ENCODE results near the gene EEF1AKMT3.
A peak's percentile ranks its signal among the peaks of the same experiment; 100 is the strongest.

Gene EEF1AKMT3

GRCh38 chr12:57735952-57736740 lies 36.3 kb upstream of the EEF1AKMT3 start:
- DNase-seq, result no peak

DNA sequence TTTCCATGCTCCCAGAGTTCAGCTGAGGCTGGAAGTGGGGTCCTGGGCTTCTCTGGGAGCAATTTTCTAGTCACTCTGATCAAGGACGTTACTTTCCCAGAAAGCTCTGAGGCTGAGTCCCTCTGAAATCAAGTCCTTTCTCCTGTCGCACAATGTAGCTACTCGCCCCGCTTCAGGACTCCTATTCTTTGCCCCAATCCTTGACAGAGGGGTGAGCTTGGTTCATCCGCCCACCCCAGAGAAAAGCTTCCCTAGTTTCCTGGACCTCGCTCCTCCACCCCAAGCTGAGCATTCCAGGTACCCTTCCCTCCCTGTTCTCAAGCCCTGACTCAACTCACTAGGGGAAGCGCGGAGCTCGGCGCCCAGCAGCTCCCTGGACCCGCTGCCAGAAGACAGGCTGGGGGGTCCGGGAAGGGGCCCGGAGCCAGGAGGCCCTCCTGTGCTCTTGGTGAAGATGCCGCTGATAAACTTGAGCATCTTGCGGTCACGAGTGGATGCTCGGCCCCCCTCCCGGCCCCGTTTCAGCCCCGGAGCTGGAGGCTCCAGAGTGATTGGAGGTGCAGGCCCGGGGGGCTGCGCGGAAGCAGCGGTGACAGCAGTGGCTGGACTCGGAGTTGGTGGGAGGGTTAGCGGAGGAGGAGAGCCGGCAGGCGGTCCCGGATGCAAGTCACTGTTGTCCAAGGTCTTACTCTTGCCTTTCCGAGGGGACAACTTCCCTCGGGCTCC lies 35.5 kb upstream of the EEF1AKMT3 start:
- no peak for DNase-seq

- no peak for DNase-seq
Observed at GRCh38 chr12:57737467-57738460, 34.6 kb upstream of the EEF1AKMT3 start.

- no peak for DNase-seq
Observed at GRCh38 chr12:57738661-57739237, 33.7 kb upstream of the EEF1AKMT3 start, which contains the start of gene AGAP2. Gene AGAP2 (minus strand): TSS chr12:57738742. CDS start chr12:57738246, 496 bp downstream.

DNA sequence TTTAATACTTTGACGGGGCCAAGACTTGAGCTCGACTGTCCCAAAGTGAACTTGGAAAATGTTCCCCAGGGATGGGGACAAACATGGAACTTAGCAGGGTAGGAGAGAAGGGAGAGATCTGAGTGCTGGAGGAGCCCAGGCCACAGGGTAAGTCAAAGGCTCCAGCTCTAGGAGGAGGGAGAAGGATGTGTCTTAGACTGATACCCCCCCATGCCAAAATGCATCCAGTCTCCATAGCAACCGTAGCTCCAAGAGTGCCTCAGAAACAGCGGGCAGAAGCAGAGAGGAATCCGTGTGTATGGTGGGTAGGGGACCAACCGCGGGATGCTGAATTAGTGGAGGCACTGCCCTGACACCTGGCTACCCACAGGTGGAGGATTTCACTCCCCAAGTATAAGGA lies 33.0 kb upstream of the EEF1AKMT3 start:
- DNase-seq, result no peak

- DNase-seq, result no peak
Observed at GRCh38 chr12:57739914-57740538, 32.4 kb upstream of the EEF1AKMT3 start.

GRCh38 chr12:57740656-57741412 lies 31.6 kb upstream of the EEF1AKMT3 start:
- peak; percentile 81 to 88 for DNase-seq

GRCh38 chr12:57741413-57741789 lies 31.0 kb upstream of the EEF1AKMT3 start:
- no peak for DNase-seq

- peak; percentile 84 to 89 for DNase-seq
Observed at GRCh38 chr12:57741844-57742738, 30.3 kb upstream of the EEF1AKMT3 start.

DNA sequence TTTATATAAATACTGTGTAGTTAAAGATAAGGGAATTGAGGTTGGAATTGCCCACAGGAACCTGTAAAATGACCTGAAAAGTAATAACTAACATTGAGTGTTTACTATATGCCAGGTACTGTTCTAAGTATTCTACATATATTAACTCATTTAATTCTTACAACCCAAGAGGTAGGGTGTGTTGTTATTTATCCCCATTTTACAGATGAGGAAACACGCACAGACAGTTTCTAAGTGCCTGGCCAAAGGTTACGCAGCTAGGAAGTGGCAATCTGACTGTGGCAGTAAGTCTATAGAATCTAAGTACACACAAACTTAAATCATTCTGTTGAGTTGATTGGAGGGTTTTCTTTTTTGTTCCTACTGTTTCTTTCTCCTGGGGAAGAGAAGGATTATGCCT lies 28.6 kb upstream of the EEF1AKMT3 start:
- DNase-seq, result no peak

DNA sequence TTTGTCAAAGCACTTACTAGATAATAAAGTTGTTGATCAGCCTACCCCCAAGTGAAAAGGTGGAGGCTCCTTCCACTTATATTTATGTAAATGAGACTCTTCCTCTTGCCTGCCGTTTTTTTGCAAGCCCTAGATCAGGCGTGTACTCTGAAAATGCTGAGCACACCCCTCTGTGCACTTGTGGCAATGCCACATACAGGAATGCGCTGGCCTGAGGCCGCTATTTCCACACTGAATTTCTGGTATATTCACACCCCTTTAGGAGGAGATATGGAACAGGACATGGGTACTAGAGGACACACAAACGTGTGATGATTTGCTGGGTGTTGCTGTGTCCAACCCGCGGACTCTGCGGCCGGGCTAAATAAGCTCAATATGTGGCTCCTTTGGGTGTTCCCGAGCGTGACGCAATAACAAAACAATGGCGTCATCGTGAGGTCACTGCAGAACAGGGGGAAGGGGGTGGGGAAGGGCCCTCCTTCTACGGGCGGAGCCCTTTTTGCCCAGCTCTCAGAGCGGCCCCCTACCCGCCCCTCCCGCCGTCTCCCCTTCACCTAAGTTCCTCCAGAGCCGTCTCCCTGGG lies 28.1 kb upstream of the EEF1AKMT3 start:
- DNase-seq, result peak; percentile 86 to 88

DNA sequence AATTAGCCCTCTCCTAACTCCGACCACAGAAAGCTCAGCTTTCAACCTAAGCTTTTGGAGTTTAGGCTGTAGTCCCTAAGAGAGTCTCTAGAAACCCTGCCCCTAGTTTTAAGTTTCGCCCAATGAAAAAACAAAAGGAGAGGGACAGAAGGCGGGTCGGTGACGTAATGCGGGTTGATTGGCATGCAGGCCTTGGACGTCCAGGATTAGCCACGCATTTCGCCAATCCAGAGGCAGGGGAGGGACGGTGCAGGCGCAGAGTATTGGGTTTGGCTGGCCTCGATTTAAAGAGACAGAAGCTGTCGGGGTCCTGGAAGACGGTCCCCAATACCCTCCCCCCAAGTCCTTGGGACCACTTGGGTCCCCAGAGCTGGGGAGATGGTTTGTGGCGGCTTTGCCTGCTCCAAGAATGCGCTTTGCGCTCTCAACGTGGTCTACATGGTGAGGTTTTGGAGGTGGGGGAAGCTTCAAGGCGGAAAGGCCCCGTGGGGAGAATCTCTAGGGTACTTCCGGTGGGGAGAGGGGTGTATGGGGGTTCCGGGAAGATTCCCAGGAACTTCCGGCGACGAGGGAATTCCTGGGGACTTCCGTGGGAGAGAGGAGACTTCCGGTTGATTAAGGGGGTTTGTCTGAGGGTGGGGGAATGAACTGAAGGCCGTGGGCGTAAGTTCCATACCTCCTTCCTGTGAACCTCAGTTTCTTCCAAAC lies 27.5 kb upstream of the EEF1AKMT3 start, which contains the start of gene TSPAN31:
Gene TSPAN31, plus strand, starts transcription at position 263 of the 708 bp plus-strand sequence. Its CDS starts 116 bp downstream, at position 379.
- peak; percentile 96 to 97 for DNase-seq

DNA sequence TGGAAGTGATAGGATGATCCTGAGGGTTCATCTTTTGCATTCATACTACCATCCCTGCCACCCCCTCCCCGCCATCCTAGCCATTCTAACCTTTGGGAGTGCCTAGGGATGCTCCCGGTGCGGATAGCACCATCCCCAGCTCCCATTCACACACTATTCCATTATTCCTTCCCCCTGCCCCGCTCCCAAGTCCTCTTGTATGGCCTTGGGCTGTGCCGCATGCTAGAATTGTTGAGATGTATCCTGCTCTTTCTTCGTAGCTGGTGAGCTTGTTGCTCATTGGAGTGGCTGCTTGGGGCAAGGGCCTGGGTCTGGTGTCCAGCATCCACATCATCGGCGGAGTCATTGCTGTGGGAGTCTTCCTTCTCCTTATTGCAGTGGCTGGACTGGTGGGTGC lies 26.9 kb upstream of the EEF1AKMT3 start:
- no peak for DNase-seq

GRCh38 chr12:57746025-57746424 lies 26.4 kb upstream of the EEF1AKMT3 start:
- no peak for DNase-seq

GRCh38 chr12:57749061-57749460 lies 23.4 kb upstream of the EEF1AKMT3 start:
- no peak for DNase-seq

- no peak for DNase-seq
Observed at GRCh38 chr12:57750561-57751431, 21.6 kb upstream of the EEF1AKMT3 start.

DNA sequence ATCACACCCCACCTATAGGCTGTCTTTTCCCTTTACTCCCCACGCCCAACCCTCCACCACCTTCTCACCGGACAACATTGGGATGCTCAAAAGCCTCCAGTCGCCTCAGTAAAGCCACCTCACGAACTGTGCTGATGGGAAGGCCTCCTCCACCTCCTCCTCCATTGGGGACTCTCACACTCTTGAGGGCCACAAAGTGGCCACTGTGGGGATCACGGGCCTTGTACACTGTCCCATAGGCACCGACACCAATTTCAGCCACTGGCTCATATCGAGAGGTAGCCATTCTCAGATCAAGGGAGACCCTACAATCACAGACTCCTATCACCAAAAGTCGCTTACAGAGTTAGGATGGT lies 21.0 kb upstream of the EEF1AKMT3 start:
- DNase-seq, result no peak
